AG04450 (cell line): ENCODE data around the gene SLF2. TPM values are rescaled to one million over a fixed set of nuclear protein-coding genes. Genes with fewer than 3 reads are reported as not detected.

Experiments
- CTCF ChIA-PET: fragments of 300-600, 350-600 bp; formaldehyde crosslinking; extraction: SDS; loops from one replicate; lab custom pipeline; 2022; ENCODE audit warnings: antibody characterized with exemption, inconsistent platforms; lab: Charles Lee
- POLR2A ChIA-PET: fragments of 350-600 bp; formaldehyde crosslinking; extraction: SDS; loops from one replicate; lab custom pipeline; 2021; ENCODE audit warnings: antibody characterized with exemption, inconsistent platforms; lab: Yijun Ruan, JAX
- DNase-seq: peaks from one replicate; pipeline ENCODE4 v3.0.0-alpha.2; 2011; ENCODE audit warnings: low read depth, low spot score
- H3K27ac ChIP-seq: one replicate; pipeline ENCODE4 v1.5.1; 2012; ENCODE audit warnings: low read depth, low read length, control low read depth
- H3K27me3 ChIP-seq: one replicate; pipeline ENCODE4 v1.6.0; 2012; ENCODE audit warnings: low read length; ENCODE audit not compliant: control insufficient read depth, insufficient read depth
- H3K4me3 ChIP-seq: 2 replicates; pipeline ENCODE4 v1.5.1; 2011; ENCODE audit warnings: mild to moderate bottlenecking, low read depth, low read length, control low read depth
- H3K9me3 ChIP-seq: 2 replicates; pipeline ENCODE4 v1.5.1; 2012; ENCODE audit warnings: low read length; ENCODE audit not compliant: control insufficient read depth, insufficient read depth
- CTCF ChIP-seq: IDR thresholded peaks from 2 replicates; pipeline ENCODE4 v1.5.1; 2011; ENCODE audit warnings: low read depth, low read length, control low read depth, inconsistent platforms
- polyA plus RNA-seq: library from polyadenylated mRNA; depleted of rRNA; stranded (reverse); fragments of >200 nt; gene quantifications from 2 replicates; pipeline ENCODE4 v1.2.3, GENCODE V29; 2011

Gene SLF2
- polyA plus RNA-seq, 1 experiment = 19.0 TPM

DNA sequence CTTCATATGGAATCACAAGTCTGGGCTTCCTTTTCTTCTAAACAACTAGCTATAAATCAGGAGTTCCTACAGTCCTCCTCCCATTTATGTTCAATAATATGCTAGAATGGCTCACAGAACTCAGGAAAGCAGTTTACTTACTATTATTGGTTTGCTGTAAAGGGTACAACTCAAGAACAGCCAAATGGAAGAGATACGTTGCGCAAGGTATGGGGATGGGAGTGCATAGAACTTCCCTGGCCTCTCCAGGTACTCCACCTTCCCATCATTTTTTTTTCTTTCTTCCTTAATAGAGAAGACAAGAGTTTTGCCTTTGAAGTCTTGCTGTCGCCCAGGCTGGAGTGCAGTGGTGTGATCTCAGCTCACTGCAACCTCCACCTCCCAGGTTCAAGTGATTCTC lies 29.5 kb downstream of the SLF2 start:
- H3K27ac ChIP-seq = no peak overlapping the region
- CTCF ChIA-PET = interaction anchor here (0.9 to 1.2 kb wide), 2 partner anchors 11 to 108 kb away, joined by 3 read pairs; no protein-coding TSS in a partner anchor
- H3K27me3 ChIP-seq = no peaks in the 10 kb centered on the region
- H3K9me3 ChIP-seq = no peaks in the 10 kb centered on the region
- POLR2A ChIA-PET = no interaction called here
- H3K4me3 ChIP-seq = no peak overlapping the region
- no peak for DNase-seq
- TF ChIP-seq CTCF = no peak

DNA sequence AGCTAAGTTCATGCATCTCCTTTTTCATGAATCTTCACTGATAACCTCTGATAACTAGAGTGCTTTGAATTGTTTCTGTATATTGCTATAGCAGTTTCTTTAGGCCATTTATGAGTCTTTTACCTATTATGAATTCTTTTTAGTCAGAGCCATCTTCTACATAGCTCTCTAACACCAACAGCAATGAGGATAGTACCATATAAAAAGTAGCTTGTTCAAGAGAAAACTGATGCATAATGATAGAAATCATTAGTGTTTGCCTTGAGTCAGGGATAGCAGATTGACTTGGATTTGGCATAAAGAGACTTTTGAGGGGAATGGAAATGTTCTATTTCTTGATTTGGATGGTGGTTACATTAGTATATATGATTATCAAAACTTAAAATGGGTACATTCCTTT lies 30.7 kb downstream of the SLF2 start:
- POLR2A ChIA-PET = no interaction called here
- no peak for DNase-seq
- no peak overlapping the region for H3K4me3 ChIP-seq
- no peaks in the 10 kb centered on the region for H3K9me3 ChIP-seq
- H3K27ac ChIP-seq = no peak overlapping the region
- CTCF ChIA-PET = interaction anchor here (0.8 to 1.5 kb wide), 2 partner anchors 13 to 72 kb away, joined by 3 read pairs; no protein-coding TSS in a partner anchor
- TF ChIP-seq CTCF = no peak
- H3K27me3 ChIP-seq = no peaks in the 10 kb centered on the region

DNA sequence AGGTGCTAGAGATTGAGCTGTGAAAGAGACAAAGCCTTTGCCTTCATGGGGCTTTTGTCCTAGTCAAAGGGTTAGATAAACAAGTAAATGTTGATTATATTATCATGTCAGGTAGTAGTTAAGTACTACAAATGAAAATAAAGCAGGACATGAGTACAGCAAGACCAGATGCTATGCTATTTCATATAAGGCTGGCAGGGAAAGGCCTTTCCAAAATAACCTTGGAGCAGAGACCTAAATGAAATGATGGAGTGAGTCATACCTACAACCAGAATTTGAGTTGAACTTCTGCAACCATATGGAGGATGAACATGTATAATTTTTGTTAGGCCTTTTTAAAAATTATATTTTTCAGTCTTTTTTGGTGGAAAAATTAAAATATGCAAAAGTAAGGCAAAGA lies 33.0 kb downstream of the SLF2 start:
- no peak for TF ChIP-seq CTCF
- H3K27ac ChIP-seq = no peak overlapping the region
- H3K9me3 ChIP-seq = no peaks in the 10 kb centered on the region
- ChIA-PET CTCF (no interaction called here), POLR2A (no interaction called here)
- no peak overlapping the region for H3K4me3 ChIP-seq
- H3K27me3 ChIP-seq = no peaks in the 10 kb centered on the region
- no peak for DNase-seq

DNA sequence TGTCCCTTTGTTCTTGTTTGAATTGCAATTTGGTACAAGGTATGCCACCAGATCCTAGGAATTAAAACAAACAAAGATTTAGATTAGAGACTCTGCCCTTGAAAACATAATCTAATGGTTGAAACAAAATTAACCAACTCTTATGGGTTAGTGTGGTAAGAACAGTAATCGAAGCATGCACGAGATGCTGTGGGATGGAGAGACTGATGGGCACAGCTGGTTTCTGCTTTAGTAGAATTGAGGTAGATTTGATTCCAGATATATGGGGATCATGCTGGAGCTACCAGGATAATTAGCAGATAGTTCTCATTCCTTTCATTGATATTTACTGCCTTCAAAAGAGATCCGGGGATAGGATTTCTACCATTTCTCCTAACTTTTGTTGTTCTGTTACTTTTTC lies 36.2 kb downstream of the SLF2 start:
- Histone ChIP-seq H3K27ac (no peak overlapping the region), H3K27me3 (no peaks in the 10 kb centered on the region), H3K4me3 (no peak overlapping the region), H3K9me3 (no peaks in the 10 kb centered on the region)
- POLR2A ChIA-PET = no interaction called here
- CTCF ChIA-PET = interaction anchor here (1.6 kb wide), 1 partner anchor 71 kb away, joined by 4 read pairs; no protein-coding TSS in a partner anchor
- DNase-seq = no peak
- no peak for TF ChIP-seq CTCF

GRCh38 chr10:100960251-100960650 lies 47.5 kb downstream of the SLF2 start:
- ChIA-PET POLR2A (no interaction called here), CTCF (no interaction called here)

More at GRCh38 chr10:100960251-100960650, 47.5 kb downstream of the SLF2 start:
- TF ChIP-seq CTCF = no peak
- no peak for DNase-seq
- no peaks in the 10 kb centered on the region for H3K27me3 ChIP-seq
- no peak overlapping the region for H3K27ac ChIP-seq
- H3K9me3 ChIP-seq = no peaks in the 10 kb centered on the region
- H3K4me3 ChIP-seq = no peak overlapping the region
